Measurements from ENCODE around the gene CACNA2D2.

CACNA2D2 gene

DNA sequence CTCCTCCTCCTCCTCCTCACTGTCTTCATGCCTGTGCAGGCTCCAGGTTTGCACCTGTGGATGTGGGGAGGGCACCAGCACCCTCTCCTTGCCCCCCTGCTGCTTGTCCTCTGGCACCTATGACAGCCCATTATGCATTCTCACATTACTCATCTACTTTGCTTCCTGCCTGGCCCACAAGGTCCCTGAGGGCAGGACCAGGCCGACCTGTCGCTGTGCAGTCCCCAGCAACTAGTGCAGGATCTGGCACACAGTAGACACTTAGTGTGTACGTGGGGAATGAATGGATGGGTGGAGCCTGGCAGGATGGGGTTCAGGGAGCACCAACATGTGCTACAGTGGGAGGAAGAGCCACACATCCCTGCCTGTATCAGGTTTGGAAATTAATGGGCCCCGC lies 85.8 kb downstream of the CACNA2D2 start:
- DNase-seq (ENCODE audit: low spot score in 2 of 2) (no peak), ATAC-seq (peak; percentile 38)
- Mint-ChIP-seq H3K27ac (peak overlapping the region; percentile 15), H3K4me3 (no peak overlapping the region), H3K4me1 (peaks cover 43% of the 10 kb centered on the region), H3K9me3 (no peaks in the 10 kb centered on the region), H3K36me3 (no peaks in the 10 kb centered on the region)

DNA sequence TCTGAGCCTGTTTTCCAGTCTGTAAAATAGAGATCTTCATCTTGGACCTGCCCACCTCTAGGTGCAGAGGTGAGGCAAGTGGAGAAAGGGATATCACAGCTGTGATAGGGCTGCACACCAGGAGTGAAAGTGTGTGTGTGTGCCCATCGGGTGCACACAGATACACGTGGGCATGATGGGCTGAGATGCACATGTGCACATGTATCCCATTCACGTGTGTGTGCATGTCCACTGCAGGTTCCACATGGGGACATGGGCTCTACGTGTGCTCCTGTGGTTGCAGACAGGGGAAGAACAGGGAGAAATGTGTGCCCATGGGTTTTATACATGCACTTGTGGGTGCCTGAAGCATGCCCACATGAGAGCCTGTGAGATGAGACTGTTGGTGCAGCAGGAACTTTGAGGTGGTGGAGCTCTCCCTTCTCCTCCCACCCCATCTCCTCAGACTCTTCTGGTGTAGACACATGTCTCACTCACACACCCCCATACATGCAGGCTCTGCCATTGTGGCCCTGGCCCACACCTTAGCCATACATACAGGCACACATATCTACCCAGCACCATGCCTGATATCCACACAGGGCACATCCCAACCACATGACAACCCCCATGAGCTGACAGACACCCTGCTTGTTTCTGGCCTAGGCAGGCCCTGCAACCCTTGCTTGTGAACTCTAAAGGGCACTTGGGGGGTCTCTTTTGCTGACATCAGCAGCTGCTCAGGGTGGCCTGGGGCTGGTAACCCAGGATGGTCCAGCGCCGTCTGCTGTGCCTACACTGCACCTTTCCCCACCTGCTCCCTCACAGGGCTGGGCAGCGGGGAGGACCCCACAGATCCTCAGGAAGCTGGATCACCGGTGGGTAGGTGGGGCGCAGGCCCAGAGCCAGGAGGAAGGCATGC lies 86.4 kb downstream of the CACNA2D2 start:
- peak overlapping the region; percentile 15 for H3K27ac Mint-ChIP-seq
- H3K9me3 Mint-ChIP-seq, result no peaks in the 10 kb centered on the region
- ATAC-seq, result no peak
- peaks cover 37% of the 10 kb centered on the region for H3K4me1 Mint-ChIP-seq
- H3K4me3 Mint-ChIP-seq, result no peak overlapping the region
- DNase-seq (ENCODE audit: low spot score in 2 of 2), result no peak
- no peaks in the 10 kb centered on the region for H3K36me3 Mint-ChIP-seq

DNA sequence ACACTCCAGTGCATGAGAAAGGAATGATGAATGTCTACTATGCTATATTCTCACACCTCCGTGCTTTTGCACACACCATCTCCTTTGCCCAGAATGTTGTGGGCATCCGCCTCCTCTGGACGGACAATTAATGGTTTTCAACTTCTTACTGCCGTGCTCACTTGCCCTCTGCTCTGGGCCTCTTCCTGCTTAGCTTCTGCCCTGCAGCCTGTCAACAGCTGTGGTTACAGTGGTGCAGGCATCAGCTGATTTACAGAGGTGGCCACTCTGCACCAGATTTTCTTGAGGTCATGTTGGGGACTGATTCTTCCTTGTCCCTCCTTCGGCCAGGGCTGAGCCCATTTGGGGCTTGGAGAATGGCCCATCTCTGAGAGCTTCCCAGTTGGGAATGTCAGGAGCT lies 87.6 kb downstream of the CACNA2D2 start:
- Mint-ChIP-seq H3K9me3 (no peaks in the 10 kb centered on the region), H3K36me3 (no peaks in the 10 kb centered on the region), H3K27ac (no peak overlapping the region), H3K4me1 (peaks cover 41% of the 10 kb centered on the region), H3K4me3 (no peak overlapping the region)
- peak; percentile 52 for ATAC-seq
- DNase-seq (ENCODE audit: low spot score in 2 of 2), result no peak

DNA sequence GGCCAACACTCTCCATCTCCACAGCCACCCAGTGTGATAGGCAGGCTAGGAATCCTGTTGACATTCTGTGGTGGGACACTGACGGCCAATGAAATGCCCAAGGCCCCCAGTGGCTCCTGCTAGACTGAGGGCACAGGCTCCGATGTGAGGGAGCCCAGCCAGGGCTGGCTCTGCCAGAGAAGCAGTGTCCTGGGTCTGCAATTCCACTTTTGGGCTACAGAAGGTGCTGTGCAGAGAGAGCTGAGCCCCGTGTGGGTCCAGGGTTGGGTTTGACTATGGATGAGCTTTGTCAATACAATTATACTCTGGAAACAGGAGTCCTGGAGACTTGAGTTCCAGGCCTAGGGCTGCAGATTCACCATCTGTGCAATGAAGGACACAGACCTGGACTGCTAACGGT lies 88.4 kb downstream of the CACNA2D2 start:
- DNase-seq (ENCODE audit: low spot score in 2 of 2), result no peak
- Mint-ChIP-seq H3K4me1 (peaks cover 46% of the 10 kb centered on the region), H3K4me3 (no peak overlapping the region), H3K27ac (no peak overlapping the region), H3K36me3 (peaks cover 5% of the 10 kb centered on the region), H3K9me3 (no peaks in the 10 kb centered on the region)
- no peak for ATAC-seq

DNA sequence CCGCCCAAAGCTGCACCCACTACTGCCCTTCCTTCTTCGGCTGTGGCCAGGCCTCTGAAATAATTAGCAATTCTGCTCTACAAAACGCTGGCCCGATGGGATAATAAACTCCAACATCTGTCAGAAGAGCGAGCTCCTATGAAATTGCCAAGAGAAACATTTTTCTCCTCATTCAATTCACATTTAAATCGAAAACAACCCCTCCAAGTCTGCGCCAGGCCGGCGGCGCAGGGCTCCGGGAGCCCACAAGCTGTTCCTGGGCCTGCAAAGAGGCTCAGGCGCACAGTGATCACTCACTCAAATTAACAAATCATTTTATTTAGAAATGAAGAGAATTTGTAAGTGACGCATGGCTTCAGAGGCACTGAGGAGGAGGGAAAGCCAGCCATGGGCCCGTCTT lies 88.8 kb downstream of the CACNA2D2 start:
- H3K4me1 Mint-ChIP-seq, result peaks cover 46% of the 10 kb centered on the region
- ATAC-seq (no peak), DNase-seq (ENCODE audit: low spot score in 2 of 2) (no peak)
- no peak overlapping the region for H3K27ac Mint-ChIP-seq
- no peak overlapping the region for H3K4me3 Mint-ChIP-seq
- peaks cover 5% of the 10 kb centered on the region for H3K36me3 Mint-ChIP-seq
- no peaks in the 10 kb centered on the region for H3K9me3 Mint-ChIP-seq

DNA sequence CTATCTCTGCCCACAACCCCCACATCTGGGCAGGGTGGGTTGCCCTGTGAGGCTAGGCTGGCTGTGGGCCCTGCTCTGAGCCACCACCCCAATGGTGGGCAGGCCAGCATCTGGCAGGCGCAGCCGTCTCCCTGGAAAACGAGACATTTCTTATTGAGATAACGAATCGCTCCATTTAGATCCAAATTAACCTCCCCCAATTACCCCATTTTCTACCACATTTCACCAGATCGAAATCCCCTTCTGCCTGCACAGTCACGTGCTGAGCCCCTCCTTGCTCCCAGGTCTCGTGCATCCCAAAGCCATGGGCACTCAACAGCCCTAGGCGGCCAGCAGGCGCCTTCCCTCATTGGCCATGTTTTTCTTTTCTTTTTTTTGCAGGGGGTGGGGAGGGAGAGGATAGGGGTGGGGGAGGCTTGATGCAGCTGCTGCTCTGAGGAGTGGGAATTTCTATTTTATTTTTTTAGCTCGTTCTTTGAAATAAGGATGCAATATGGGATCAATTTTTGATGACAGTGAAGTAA lies 91.1 kb downstream of the CACNA2D2 start:
- Mint-ChIP-seq H3K4me3 (no peak overlapping the region), H3K27ac (peak overlapping the region; percentile 12), H3K36me3 (peaks cover 5% of the 10 kb centered on the region), H3K4me1 (peaks cover 32% of the 10 kb centered on the region), H3K9me3 (no peaks in the 10 kb centered on the region)
- no peak for ATAC-seq
- no peak for DNase-seq (ENCODE audit: low spot score in 2 of 2)

DNA sequence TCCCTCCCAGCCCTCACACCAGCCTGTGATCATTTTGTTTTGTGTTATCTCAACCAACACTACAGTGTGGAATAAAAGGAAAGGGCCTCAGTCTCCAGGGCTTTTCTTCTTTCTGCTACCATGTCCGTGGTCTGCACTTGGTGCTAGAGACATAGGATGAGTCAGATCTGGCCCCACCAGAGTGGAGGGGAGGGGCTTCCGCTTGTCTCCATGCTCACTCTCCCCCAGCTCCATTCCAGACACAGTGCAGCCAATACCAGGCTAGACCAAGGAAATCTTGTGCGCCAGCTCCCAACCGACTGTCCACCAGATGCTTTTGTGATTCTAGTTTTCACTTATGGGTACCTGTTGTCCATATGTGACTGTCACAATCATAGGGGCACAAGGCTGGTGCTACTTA lies 92.2 kb downstream of the CACNA2D2 start:
- ATAC-seq (no peak), DNase-seq (ENCODE audit: low spot score in 2 of 2) (no peak)
- Mint-ChIP-seq H3K4me3 (no peak overlapping the region), H3K4me1 (peaks cover 27% of the 10 kb centered on the region), H3K9me3 (no peaks in the 10 kb centered on the region), H3K36me3 (peaks cover 5% of the 10 kb centered on the region), H3K27ac (no peak overlapping the region)

DNA sequence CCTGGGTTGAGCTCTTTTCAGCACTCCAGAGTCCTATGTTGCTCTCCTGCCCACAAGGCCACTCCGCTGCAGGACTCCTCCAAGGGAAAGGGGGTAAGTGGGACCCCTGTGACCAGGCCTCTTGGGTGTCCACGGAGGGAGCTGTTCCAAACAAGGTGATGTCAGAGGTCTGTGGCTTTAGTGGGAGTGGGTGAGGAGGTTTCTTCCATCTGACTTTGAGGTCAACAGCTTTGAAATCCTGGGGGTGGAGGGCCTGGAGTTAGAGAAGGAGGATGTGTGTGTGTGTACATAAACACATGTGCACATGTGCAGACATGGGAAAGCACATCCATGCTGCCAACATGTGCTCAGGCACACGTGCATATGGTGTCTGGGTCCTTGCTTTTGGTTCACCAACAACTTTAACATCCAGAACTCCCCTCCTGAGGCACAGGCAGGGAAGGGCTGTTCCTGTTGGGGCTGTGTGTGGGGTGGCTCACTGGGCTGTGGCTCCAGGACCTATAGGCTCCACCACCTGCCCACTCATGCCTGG lies 92.8 kb downstream of the CACNA2D2 start:
- Mint-ChIP-seq H3K36me3 (peaks cover 5% of the 10 kb centered on the region), H3K9me3 (no peaks in the 10 kb centered on the region), H3K4me3 (no peak overlapping the region), H3K4me1 (peaks cover 23% of the 10 kb centered on the region), H3K27ac (no peak overlapping the region)
- DNase-seq (ENCODE audit: low spot score in 2 of 2) (no peak), ATAC-seq (no peak)

DNA sequence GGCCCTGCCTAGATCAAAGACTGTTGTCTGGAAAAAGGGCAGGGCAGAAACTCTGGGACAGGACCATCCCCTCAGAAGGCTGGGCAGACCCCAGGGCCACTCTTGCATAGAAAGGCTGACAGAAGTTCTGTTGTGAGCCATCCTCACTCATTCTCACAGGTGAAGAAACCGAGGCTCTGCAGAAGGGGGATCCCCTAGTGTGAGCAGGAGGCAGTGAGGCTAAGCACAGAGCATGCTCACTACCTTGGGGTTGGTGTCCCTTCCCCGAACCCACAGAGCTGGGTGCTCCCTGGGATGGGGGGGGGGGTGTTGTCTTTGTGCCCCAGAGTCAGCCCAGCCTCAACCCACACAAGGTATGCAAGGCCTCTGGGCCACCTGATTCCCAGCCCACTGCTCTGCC lies 93.2 kb downstream of the CACNA2D2 start:
- no peak for DNase-seq (ENCODE audit: low spot score in 2 of 2)
- Mint-ChIP-seq H3K4me1 (peaks cover 20% of the 10 kb centered on the region), H3K27ac (no peak overlapping the region), H3K36me3 (peaks cover 5% of the 10 kb centered on the region), H3K4me3 (no peak overlapping the region), H3K9me3 (no peaks in the 10 kb centered on the region)
- peak; percentile 60 for ATAC-seq

DNA sequence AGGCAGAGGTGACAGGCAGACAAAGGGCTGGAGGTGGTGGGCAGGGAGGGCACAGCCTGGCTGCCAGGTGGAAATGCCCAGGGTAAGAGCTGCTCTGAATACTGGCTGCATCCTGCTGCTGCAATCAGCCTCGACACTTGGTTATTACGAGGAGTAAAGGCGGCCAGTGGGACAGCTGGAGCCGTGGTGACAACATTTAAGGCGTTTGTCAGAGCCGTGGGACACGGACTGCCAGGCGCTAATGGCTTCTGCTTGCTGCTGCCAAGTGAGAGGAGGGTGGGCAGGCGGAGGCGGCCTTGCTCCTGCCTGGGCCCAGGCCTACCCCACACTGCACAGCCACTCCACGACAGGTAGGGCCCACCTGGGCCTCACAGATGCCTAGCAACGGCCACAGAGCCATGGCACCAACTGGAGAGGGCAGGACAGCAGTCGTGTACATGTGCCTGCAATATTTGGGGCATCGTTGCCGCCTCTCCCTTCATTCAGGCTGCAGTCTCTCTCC lies 94.9 kb downstream of the CACNA2D2 start:
- no peaks in the 10 kb centered on the region for H3K9me3 Mint-ChIP-seq
- peaks cover 5% of the 10 kb centered on the region for H3K36me3 Mint-ChIP-seq
- no peak overlapping the region for H3K27ac Mint-ChIP-seq
- no peak for DNase-seq (ENCODE audit: low spot score in 2 of 2)
- peaks cover 25% of the 10 kb centered on the region for H3K4me1 Mint-ChIP-seq
- no peak overlapping the region for H3K4me3 Mint-ChIP-seq
- ATAC-seq, result no peak

DNA sequence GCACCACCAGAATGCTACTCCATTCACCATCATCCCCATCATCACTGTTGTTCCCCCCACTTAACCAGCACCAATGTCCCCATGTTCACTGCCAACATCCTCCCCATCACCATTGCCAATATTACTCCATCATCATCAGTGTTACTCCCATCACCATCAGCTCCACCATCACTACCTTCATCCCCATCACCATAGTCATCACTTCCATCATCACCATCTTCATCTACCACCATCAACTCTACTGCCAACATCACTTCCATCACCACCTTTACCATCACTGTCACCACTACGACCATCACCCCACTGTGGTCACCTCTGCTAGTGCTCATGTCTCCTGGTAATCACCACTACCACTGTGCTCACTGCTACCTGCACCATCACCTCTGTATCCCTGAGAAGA lies 96.9 kb downstream of the CACNA2D2 start:
- ATAC-seq (no peak), DNase-seq (ENCODE audit: low spot score in 2 of 2) (no peak)
- peaks cover 33% of the 10 kb centered on the region for H3K4me1 Mint-ChIP-seq
- H3K4me3 Mint-ChIP-seq, result no peak overlapping the region
- no peak overlapping the region for H3K27ac Mint-ChIP-seq
- peaks cover 5% of the 10 kb centered on the region for H3K36me3 Mint-ChIP-seq
- H3K9me3 Mint-ChIP-seq, result no peaks in the 10 kb centered on the region

DNA sequence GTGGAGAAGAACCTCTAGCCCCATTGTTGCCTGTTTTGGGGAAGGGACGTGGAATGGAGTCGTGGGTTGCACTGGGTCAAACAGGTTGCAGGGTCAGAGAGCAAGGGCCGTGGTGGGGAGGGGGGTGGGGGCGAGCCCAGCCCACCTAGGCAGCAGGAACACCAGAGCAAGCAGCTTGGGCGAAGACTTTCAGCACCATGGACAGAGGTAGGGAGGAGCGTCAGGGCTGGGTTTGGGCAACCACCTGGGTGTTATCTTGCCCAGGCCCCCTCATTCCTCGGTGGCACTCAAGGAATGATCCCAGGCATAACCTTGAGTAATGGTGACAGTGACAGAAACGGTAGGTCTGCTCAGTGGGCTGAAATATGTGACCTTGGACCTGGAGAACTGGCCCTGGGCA lies 98.2 kb downstream of the CACNA2D2 start:
- peaks cover 22% of the 10 kb centered on the region for H3K4me1 Mint-ChIP-seq
- H3K4me3 Mint-ChIP-seq, result no peak overlapping the region
- H3K9me3 Mint-ChIP-seq, result no peaks in the 10 kb centered on the region
- no peak overlapping the region for H3K27ac Mint-ChIP-seq
- ATAC-seq (no peak), DNase-seq (ENCODE audit: low spot score in 2 of 2) (no peak)
- H3K36me3 Mint-ChIP-seq, result no peaks in the 10 kb centered on the region

DNA sequence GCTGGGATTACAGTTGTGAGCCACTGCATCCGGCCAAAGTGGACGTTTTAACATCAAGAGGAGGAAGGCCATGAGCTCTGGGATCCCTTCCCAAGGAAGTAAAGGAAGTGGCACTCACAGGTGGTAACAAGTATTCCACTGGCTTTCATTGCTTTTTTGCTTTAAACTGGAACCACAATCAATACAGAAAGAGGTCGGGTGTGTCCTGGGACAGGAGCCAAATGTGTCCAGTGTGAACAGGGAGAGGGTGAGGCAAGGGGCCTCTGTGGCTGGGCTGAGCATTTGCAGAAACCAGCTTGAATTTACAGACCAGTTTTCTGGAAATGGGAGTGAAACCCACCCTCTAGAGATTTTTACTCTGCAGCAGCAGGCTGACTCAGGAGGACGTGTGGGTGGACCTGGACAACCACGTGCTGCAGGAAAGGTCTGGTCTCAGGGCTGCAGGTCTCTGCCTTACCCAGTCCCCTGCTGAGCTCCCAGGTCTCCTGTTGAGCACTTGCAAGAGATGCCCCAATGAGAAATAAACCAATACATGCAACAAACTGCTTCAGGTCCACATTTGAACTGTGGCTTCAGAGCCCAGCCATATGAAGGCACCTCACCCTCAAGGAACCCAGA lies 101.3 kb downstream of the CACNA2D2 start:
- H3K9me3 Mint-ChIP-seq, result no peaks in the 10 kb centered on the region
- ATAC-seq (no peak), DNase-seq (ENCODE audit: low spot score in 2 of 2) (no peak)
- no peaks in the 10 kb centered on the region for H3K36me3 Mint-ChIP-seq
- H3K27ac Mint-ChIP-seq, result no peak overlapping the region
- no peak overlapping the region for H3K4me3 Mint-ChIP-seq
- peaks cover 27% of the 10 kb centered on the region for H3K4me1 Mint-ChIP-seq

DNA sequence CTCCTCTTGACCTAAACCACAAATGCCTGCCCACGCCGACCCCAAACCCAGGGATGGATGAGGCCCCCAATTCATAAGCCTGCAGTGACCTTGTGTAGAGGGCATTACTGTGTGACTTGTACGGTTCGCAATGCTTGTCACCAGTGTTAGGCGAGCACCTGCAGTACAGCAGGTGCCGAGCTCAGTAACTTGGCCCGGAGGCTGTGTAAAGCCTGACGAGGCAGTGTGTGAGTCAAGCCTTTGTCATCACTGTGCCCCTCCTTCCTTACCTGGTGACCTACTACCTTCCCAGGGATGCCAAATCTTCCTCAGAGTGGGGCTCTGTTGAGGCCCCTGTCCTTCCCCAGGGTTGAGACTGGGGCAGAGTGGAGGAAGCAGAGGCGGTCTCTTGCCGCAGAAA lies 106.9 kb downstream of the CACNA2D2 start:
- H3K27ac Mint-ChIP-seq, result peak overlapping the region; percentile 39
- no peaks in the 10 kb centered on the region for H3K36me3 Mint-ChIP-seq
- no peak overlapping the region for H3K4me3 Mint-ChIP-seq
- DNase-seq (ENCODE audit: low spot score in 2 of 2), result no peak
- no peaks in the 10 kb centered on the region for H3K9me3 Mint-ChIP-seq
- peaks cover 30% of the 10 kb centered on the region for H3K4me1 Mint-ChIP-seq
- ATAC-seq, result no peak

DNA sequence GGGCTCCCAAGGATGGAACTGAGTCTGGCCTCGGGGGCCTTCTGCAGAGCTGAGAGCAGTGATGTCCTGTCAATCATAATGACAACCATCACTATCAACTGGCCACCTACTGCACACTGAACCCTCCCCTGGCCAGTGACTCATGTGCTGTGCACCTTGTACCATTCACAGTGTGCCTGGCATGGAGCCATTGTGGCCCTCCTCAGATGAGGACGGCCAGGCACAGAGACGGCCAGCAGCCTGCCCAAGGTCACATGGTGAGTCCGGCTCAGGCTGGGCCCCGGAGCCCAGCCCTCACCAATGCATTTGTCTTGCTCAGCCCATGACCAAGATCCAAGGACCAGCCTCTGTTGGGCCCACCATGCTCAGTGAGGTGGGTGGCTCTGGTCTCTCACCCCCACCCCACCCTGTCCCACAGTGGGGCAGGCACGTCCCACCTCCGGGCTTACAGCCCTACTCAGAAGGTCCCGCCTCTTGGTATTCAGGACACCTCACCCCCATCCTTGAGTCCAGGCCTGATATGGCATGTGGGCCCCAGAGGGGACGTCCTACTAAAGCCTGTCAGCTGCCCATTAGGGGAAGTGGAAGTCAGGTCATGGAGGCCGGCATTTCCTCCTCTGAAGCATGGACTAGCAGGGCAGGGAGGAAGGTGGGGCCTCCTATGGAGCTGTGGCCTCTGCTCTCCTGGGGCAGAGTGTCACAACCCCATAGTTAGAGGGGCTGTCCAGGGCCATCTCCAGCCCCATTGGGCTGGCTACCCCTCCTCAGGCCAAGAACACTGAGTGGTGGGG lies 108.2 kb downstream of the CACNA2D2 start:
- peak overlapping the region; percentile 39 for H3K27ac Mint-ChIP-seq
- no peak for DNase-seq (ENCODE audit: low spot score in 2 of 2)

More for the DNA sequence above, 108.2 kb downstream of the CACNA2D2 start:
- ATAC-seq, result no peak
- Mint-ChIP-seq H3K4me3 (no peak overlapping the region), H3K36me3 (no peaks in the 10 kb centered on the region), H3K9me3 (no peaks in the 10 kb centered on the region), H3K4me1 (peaks cover 32% of the 10 kb centered on the region)

Data from stimulated activated effector memory CD8-positive, alpha-beta T cell treated with anti-CD3 and anti-CD28 coated beads, Interleukin-12 subunit alpha, Interleukin-12 subunit beta, amount 100 ng/mL, for 72 hours (primary cell).